K562 (cell line): ENCODE results near the gene OPRD1. TPM values are rescaled to one million over a fixed set of nuclear protein-coding genes. Genes with fewer than 3 reads are reported as not detected.

Experiments used
- ATF7 ChIP-seq: fragments of 450-650 bp; IDR thresholded peaks from 2 replicates; pipeline ENCODE4 v1.7.1; 2014; ENCODE audit warnings: mild to moderate bottlenecking, moderate library complexity
- EGR1 ChIP-seq: fragments of 450-650 bp; conservative IDR thresholded peaks from 2 replicates; pipeline ENCODE4 v1.6.1; 2017; ENCODE audit warnings: mild to moderate bottlenecking
- ERF ChIP-seq: fragments of 450-650 bp; formaldehyde crosslinking; IDR thresholded peaks from 2 replicates; pipeline ENCODE4 v1.4.0; 2020; ENCODE audit warnings: mild to moderate bottlenecking, mixed read lengths
- HINFP ChIP-seq: fragments of 450-650 bp; conservative IDR thresholded peaks from 2 replicates; pipeline ENCODE4 v1.6.1; 2016; ENCODE audit warnings: missing genetic modification characterization, low read depth, mild to moderate bottlenecking, control low read depth, missing compliant biosample characterization
- HNRNPUL1 ChIP-seq: fragments of 200-400 bp; formaldehyde crosslinking; IDR thresholded peaks from 2 replicates; pipeline ENCODE4 v1.6.1; 2017; ENCODE audit warnings: low read length
- IRF1 ChIP-seq: sonication (generic); formaldehyde crosslinking; IDR thresholded peaks from 2 replicates; pipeline ENCODE4 v1.8.0; 2022; ENCODE audit warnings: missing genetic modification reagents, mild to moderate bottlenecking, borderline replicate concordance
- MCM3 ChIP-seq: fragments of 450-650 bp; IDR thresholded peaks from 2 replicates; pipeline ENCODE4 v1.6.1; 2016
- MYBL2 ChIP-seq, 2 experiments: fragments of 450-650 bp in 1 of 2; sonication (generic) in 1 of 2; formaldehyde crosslinking in 1 of 2; IDR thresholded peaks; 2 replicates each; pipeline versions ENCODE4 v1.6.1 to v1.8.1; 2017 to 2022; ENCODE audit warnings: borderline replicate concordance in 1 of 2, inconsistent platforms in 1 of 2, low read depth in 1 of 2, mild to moderate bottlenecking in 1 of 2, missing genetic modification reagents in 1 of 2, moderate library complexity in 1 of 2
- PHF8 ChIP-seq: fragments of 200-600 bp; sonication (generic); IDR thresholded peaks from 2 replicates; pipeline ENCODE4 v1.6.1; 2012; ENCODE audit warnings: mixed run types, mild to moderate bottlenecking, inconsistent platforms, low read length, moderate library complexity, borderline replicate concordance
- POLR2AphosphoS2 ChIP-seq: IDR thresholded peaks from 2 replicates; pipeline ENCODE4 v1.6.1; 2012; ENCODE audit warnings: low read length, improper control_type of control experiment
- POLR2B ChIP-seq: fragments of 450-650 bp; IDR thresholded peaks from 2 replicates; pipeline ENCODE4 v1.6.1; 2018; ENCODE audit warnings: low read depth; ENCODE audit not compliant: partially characterized antibody
- POLR3A ChIP-seq: IDR thresholded peaks from 2 replicates; pipeline ENCODE4 v1.6.1; 2011; ENCODE audit warnings: borderline replicate concordance, mild to moderate bottlenecking, moderate library complexity; ENCODE audit not compliant: insufficient read length, insufficient read depth; ENCODE audit errors: extremely low read depth
- PRPF4 ChIP-seq: fragments of 200-400 bp; formaldehyde crosslinking; IDR thresholded peaks from one replicate; pipeline ENCODE4 v1.6.1; 2017; ENCODE audit warnings: low read length, low read depth, mild to moderate bottlenecking; ENCODE audit not compliant: insufficient read depth, poor library complexity, severe bottlenecking
- RBM34 ChIP-seq: fragments of 200-400 bp; formaldehyde crosslinking; IDR thresholded peaks from 2 replicates; pipeline ENCODE4 v1.6.1; 2018; ENCODE audit warnings: low read length, borderline replicate concordance; ENCODE audit not compliant: insufficient read depth
- SAFB ChIP-seq: fragments of 200-400 bp; formaldehyde crosslinking; IDR thresholded peaks from 2 replicates; pipeline ENCODE4 v1.6.1; 2017; ENCODE audit warnings: low read depth, low read length, borderline replicate concordance
- SAFB2 ChIP-seq: fragments of 200-400 bp; formaldehyde crosslinking; IDR thresholded peaks from 2 replicates; pipeline ENCODE4 v1.6.1; 2018; ENCODE audit warnings: borderline replicate concordance, low read length, low read depth, moderate library complexity; ENCODE audit not compliant: severe bottlenecking
- SREBF1 ChIP-seq: fragments of 150-350 bp; IDR thresholded peaks from 2 replicates; pipeline ENCODE4 v1.6.1; 2014; ENCODE audit warnings: antibody characterized with exemption, low read depth, low read length, borderline replicate concordance
- TFAM ChIP-seq: fragments of 250-450 bp; sonication (Bioruptor Pico); conservative IDR thresholded peaks from 2 replicates; pipeline ENCODE4 v1.5.0; 2021; ENCODE audit warnings: mild to moderate bottlenecking, moderate library complexity
- ZNF146 ChIP-seq: IDR thresholded peaks from one replicate; pipeline ENCODE4 v1.6.1; 2018; ENCODE audit warnings: missing compliant biosample characterization; ENCODE audit not compliant: unreplicated experiment
- ZNF274 ChIP-seq: IDR thresholded peaks from 2 replicates; pipeline ENCODE4 v1.6.1; 2011; ENCODE audit warnings: low read depth, mild to moderate bottlenecking, low read length, moderate library complexity, borderline replicate concordance
- ZNF347 ChIP-seq: fragments of 450-650 bp; formaldehyde crosslinking; IDR thresholded peaks from 2 replicates; pipeline ENCODE4 v1.4.0; 2020; ENCODE audit warnings: low read depth, mild to moderate bottlenecking, moderate library complexity
- ZNF561 ChIP-seq: fragments of 450-650 bp; formaldehyde crosslinking; conservative IDR thresholded peaks from 2 replicates; pipeline ENCODE4 v1.4.0; 2020; ENCODE audit warnings: mild to moderate bottlenecking, moderate library complexity
- ZNF75A ChIP-seq: fragments of 450-650 bp; formaldehyde crosslinking; IDR thresholded peaks from 2 replicates; pipeline ENCODE4 v1.4.0; 2020; ENCODE audit warnings: mild to moderate bottlenecking
- polyA plus RNA-seq, 8 experiments: library from polyadenylated mRNA; depleted of rRNA in 4 of 8; stranded (reverse) in 5 of 8; unstranded in 3 of 8; fragments of >200 nt; fragmentation: Nextera tagmentation in 2 of 8; fragmentation: Illumina TruSeq in 1 of 8; extraction: Ambion mirVana in 2 of 8; extraction: Trizol in 1 of 8; gene quantifications; 2 replicates each; pipeline versions ENCODE4 v1.2.1 to v1.2.3, GENCODE V29; 2011 to 2014; ENCODE audit warnings: inconsistent platforms in 1 of 8, missing spikeins in 1 of 8
- total RNA-seq, 7 experiments: library from RNA; depleted of rRNA in 6 of 7; stranded (reverse); fragments of >200 nt in 6 of 7; fragmentation: Illumina TruSeq in 2 of 7; extraction: Trizol in 2 of 7; gene quantifications; 2 replicates each; pipeline versions ENCODE4 v1.2.1 to v1.2.3, GENCODE V29; 2011 to 2021; ENCODE audit warnings: low replicate concordance in 1 of 7
- TF ChIP-seq, protein P1 (sequence below): fragments of 450-650 bp; IDR thresholded peaks from 2 replicates; pipeline ENCODE4 v1.6.1; 2018; ENCODE audit warnings: mild to moderate bottlenecking, low read depth; ENCODE audit not compliant: partially characterized antibody

Gene OPRD1
- total and polyA plus RNA-seq, 9 of the 15 experiments (the other 6 are each of a cell fraction or from before 2014, with no cell fraction given): under 0.01 to 0.03 (median under 0.01) TPM; not detected in 6

- TF ChIP-seq PHF8: peak; percentile 79; the same call in 1 of the 2 replicates
- TF ChIP-seq MCM3: no peak
- no peak for TF ChIP-seq SREBF1
- TF ChIP-seq POLR2AphosphoS2: peak; percentile 57; the same call in 1 of the 2 replicates
- TF ChIP-seq RBM34: no peak
- no peak for TF ChIP-seq ZNF347
- no peak for TF ChIP-seq MYBL2 (IDR thresholded peaks at IDR 0.05; ENCODE audit: low read depth)
- no peak for TF ChIP-seq MYBL2 (CRISPR knock-in tag; IDR thresholded peaks at IDR 0.05; ENCODE audit: borderline replicate concordance)
- TF ChIP-seq ATF7: peak; percentile 98
- no peak for TF ChIP-seq POLR3A
- TF ChIP-seq, protein P1, sequence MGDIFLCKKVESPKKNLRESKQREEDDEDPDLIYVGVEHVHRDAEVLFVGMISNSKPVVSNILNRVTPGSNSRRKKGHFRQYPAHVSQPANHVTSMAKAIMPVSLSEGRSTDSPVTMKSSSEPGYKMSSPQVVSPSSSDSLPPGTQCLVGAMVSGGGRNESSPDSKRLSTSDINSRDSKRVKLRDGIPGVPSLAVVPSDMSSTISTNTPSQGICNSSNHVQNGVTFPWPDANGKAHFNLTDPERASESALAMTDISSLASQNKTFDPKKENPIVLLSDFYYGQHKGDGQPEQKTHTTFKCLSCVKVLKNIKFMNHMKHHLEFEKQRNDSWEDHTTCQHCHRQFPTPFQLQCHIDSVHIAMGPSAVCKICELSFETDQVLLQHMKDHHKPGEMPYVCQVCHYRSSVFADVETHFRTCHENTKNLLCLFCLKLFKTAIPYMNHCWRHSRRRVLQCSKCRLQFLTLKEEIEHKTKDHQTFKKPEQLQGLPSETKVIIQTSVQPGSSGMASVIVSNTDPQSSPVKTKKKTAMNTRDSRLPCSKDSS: no peak
- TF ChIP-seq POLR2B: peak; percentile 76
- no peak for TF ChIP-seq ZNF146 (CRISPR knock-in tag)
- TF ChIP-seq HINFP (tag): 0 out of 2 replicates have a peak, but pooled peaks have one; percentile 48
- no peak for TF ChIP-seq SAFB
- TF ChIP-seq ZNF75A (CRISPR knock-in tag): no peak
- no peak for TF ChIP-seq HNRNPUL1
- peak; percentile 95 for TF ChIP-seq ERF (CRISPR knock-in tag)
- no peak for TF ChIP-seq PRPF4
- TF ChIP-seq SAFB2: no peak
- no peak; the same call in 1 of the 2 replicates for TF ChIP-seq ZNF274
- TF ChIP-seq EGR1: peak; percentile 28; the same call in 1 of the 2 replicates
- no peak for TF ChIP-seq TFAM (CRISPR knock-in tag)
- TF ChIP-seq IRF1 (CRISPR knock-in tag): no peak
- 0 out of 2 replicates have a peak, but pooled peaks have one; percentile 3 for TF ChIP-seq ZNF561 (CRISPR knock-in tag)
Observed at GRCh38 chr1:28886731-28887418, 74.9 kb downstream of the OPRD1 start (continued).
